Skin of body (tissue), 2 donors: ENCODE measurements around the gene PACS1. TPM values are rescaled to one million over a fixed set of nuclear protein-coding genes. Genes with fewer than 3 reads are reported as not detected.
A peak's percentile ranks its signal among the peaks of the same experiment; 100 is the strongest.
"Not testable (repeated sequence)": the region's sequence is repeated elsewhere in the genome, so short reads cannot be mapped to it uniquely, and the experiment has no call there.

Source experiments
- DNase-seq: peaks from one replicate; lab custom pipeline; 2025; lab: John Stamatoyannopoulos, UW
- total RNA-seq: library from RNA; depleted of rRNA; stranded (reverse); fragments of >200 nt; gene quantifications from one replicate; pipeline ENCODE4 v1.2.3, GENCODE V29; 2014

The PACS1 gene
- 31.0 TPM for total RNA-seq

DNA sequence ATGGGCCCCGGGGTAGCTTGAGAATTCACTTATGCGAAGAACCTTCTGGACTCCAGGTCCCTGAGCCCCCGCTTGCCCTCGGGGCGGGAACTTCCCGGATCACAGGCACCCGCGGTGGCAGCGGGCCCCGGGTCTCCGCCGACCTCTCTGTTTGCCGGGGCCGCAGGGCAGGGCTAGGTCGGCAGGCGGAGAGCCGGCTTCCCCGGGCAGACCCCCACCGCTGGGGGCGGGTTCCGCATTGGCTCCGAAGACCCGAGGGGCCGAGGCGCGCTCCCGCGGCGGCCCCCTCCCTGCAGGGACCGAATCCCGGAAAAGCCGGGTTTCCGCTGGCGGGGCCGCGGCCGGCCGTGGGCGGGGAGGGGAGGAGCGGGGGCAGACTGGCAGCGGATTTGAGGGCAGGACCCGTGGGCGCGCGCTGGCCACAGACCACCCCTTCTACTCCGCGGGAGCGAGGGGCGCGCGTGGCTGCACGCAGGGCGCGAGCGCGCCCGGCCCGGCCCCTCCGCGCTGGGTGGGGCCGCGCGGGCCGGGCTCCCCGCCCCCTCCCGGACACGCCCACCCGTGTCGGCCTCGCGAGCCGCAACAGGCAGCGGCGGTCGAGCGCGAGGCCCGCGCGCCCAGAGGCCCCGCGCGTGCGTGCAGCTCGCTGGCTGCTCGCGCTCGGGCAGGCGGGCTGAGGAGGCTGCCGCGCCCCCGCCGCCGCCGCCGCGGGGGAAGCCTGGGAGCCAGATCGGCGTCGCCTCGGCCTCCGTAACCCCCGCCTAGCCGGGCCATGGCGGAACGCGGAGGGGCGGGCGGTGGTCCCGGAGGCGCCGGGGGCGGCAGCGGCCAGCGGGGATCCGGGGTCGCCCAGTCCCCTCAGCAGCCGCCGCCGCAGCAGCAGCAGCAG, at the start of gene PACS1:
PACS1 (plus strand) TSS at position 558 of the 889 bp plus-strand sequence; CDS start at position 773, 215 bp downstream.
- peak; percentile 81 for DNase-seq

DNA sequence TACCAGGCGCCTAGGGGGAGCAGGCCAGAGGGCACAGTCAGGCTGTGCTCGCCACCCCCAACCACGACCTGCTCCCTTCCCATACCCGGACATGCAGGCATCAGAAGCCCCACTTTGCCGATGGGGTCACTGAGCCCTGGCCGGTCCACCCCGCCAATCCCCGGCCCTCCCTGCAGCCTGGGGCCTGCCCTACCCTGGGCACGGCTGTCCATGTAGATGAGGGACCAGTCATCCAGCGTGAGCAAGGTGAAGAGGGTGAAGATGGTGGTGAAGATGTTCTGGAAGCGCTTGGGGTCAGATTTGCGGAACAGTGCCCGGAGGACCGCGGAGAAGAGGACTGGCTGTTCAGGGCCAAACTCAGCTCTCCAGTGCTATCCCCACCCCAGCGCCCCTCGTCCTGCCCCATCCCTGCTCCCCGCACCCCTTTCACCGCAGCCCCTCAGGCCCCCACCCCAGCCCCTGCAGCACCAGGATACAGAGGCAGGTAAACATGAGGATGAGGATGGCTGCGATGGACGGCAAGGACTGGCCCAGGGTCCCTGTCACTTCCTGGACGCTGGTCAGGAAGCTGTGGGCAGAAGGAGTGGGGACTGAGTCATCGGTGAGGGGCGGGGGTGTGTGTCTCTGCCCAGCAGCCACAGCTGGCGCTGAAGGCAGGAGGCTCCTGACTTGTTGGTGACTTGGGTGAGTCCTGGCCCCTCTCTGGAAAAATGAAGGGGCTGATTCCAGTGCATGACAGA, 49.3 kb upstream of the PACS1 start:
- DNase-seq: no peak

DNA sequence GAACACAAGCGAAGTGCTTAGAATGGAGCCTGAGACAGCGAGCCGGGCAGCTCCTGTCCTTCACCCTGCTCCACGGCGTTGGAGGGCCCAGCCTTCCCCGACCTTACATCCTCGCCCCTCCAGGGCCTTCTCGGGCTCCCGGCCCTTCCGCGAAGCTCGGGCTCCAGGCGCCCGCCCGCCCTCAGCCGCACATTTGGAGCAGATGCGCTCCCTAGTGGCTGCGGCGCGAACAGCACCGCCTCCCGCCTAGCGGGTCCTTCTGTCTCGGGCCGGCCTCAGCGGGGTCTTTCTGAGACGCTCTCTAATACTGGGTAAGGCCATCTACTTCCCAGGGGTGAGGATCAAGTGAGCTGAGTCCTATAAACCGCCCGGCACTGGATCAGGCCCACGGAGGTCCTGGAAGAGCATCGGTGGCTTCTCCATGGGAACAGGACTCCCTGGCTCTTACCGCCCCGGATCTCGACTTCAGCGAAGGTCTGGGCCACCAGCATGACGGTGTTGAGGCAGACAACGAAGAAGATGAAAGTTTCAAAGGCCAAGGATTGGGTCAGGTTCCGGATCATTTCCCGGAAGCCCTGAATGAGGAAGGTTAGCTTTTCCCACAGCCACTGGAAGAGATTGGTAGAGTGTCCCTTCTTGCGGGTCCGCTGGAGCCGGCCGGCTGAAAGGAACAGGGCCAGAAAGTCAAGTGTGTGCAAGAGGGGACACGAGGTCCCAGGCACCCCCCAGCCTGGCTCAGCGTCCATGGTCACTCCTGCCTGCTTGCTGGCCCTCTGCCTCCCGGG, 47.5 kb upstream of the PACS1 start:
- no peak for DNase-seq

DNA sequence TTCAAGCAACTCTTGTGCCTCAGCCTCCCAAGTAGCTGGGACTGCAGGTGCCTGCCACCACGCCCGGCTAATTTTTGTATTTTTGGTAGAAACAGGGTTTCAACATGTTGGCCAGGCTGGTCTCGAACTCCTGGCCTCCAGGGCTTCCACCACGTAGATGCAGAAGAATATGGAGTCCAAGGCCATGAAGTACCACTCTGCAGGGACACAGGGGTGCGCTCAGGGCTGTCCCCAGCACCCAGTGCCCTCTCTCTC, 47.0 kb upstream of the PACS1 start:
- not testable (repeated sequence) for DNase-seq

DNA sequence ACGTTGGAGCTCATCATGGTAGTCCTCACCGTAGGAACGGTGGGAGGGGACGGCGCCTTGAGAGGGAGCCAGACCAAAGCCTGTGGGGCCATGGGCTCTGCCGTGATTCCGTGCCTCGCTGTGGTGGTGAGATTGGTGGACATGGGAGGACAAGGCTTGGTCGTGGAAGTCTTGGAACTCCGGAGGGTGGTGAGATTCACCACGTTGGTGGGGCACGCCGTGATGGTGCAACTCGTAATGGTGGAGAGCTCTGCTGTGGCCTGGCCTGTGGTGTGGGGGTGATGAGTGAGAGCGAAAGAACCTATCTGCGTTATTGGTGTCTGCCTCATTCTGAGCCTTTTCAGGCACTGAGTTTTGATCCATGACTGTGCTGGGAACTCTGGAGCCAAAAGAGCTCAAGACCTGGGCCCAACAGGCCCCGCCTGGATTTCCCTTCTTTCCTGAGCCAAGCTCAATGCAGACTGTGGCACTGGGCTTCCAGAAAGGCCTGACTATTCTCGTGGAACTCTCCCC, 44.0 kb upstream of the PACS1 start, which contains the start of gene CATSPER1:
CATSPER1 (minus strand) TSS at position 463 of the 513 bp plus-strand sequence; CDS start at position 363, 100 bp downstream.
- DNase-seq: no peak

DNA sequence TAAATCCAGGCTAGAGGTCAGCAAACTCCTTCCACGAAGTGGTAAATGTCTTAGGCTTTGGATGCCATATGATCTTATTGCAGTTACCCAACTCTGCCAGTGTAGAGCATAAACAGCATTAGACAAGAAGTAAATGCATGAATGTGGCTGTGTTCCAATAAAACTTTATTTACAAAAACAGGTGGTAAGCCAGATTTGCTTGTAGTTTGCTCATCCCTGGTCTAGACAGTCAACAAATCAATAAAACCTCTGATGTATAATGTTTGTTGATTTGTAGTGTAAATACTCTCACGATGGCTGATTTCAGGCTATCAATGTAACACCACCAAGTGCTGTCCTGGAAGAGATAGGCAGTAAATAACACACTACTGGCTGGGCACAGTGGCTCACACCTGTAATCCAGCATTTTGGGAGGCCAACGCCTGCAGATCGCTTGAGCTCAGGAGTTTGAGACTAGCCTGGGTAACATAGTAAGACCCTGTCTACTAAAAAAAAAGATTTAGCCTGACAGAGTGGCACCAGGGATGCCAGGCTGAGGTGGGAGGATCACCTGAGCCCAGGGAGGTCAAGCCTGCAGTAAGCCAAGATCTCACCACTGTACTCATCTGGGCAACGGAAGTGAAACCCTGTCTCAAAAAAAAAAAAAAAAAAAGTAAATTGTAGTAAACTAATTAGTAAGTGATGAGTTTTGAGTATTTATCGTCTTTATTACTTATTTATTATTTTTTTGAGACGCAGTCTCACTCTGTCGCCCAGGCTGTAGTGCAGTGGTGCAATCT, 36.9 kb upstream of the PACS1 start:
- DNase-seq: no peak

DNA sequence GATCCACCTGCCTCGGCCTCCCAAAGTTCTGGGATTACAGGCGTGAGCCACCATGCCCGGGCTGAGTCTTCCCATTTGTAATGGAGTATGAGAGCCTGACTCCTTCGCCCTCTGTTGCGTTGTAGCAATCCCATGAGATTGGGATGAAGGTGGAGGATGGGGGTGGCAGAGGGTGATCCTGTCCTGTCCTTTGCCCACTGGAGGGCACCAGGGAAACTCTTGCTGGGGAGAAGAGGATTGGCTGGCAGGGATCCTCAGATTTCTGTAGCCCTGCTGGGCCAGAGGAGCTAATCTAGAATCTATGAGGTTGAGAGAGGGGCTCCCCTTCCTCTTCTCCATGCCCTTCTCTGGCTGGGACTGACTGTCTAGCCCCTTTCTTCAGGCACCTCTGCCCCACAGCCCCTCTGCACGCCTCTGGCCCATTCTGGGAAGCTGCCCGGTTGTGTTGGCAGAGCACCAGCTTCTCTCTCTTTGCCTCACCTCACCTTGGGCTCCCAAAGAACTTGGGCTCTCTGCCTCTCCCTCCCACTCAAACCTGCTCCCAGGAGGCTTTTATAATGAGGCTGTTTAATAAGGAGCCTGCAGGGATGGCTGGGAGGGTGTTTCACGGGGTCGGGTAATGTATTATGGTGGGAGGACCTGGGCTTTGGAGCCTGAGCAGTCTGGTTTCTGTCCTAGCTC, 34.3 kb upstream of the PACS1 start:
- no peak for DNase-seq

DNA sequence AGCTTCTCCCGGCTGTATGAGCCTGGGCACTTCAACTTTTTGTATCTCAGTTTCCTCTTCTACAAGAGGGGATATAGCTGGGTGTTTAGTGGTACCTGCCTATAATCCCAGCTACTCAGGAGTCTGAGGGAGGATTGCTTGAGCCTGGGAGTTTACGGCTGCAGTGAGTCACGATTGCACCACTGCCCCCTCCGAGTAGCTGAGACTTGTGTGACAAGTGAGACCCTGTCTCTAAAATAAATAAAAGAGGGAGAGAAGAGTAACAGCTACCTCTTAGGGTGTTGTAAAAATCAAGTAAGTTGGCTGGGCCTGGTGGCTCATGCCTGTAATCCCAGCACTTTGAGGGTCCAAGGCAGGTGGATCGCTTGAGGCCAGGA, 33.8 kb upstream of the PACS1 start:
- DNase-seq: no peak

DNA sequence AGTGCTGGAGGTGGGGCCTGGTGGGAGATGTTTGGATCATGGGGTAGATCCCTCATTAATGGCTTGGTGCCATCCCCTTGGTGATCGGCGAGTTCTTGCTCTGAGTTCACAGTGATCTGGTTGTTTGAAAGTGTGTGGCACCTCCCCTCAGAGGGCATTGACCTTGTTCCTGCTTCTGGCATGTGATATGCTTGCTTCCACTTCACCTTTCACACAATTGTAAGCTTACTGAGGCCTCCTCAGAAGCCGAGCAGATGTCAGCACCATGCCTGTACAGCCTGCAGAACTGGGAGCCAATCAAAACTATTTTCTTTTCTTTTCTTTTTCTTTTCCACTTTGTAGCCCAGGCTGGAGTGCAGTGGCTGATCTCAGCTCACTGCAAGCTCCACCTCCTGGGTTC, 32.7 kb upstream of the PACS1 start:
- no peak for DNase-seq

DNA sequence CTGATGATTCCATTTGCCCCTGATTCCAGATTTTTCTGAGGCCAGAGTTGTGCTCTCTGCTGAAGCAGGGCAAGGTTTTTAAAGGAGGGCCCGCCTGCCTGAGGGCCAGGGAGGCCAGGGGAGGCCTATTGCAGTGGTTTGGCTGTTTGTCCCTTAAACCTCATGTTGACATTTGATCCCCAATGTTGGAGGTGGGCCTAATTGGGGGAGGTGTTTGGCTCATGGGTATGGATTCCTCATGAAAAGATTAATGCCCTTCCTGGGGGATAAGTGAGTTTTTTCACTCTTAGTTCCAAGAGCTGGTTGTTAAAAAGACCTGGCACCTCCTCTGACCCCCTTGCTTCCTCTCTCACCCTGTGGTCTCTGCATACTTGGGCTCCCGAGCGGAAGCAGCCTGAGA, 30.3 kb upstream of the PACS1 start:
- no peak for DNase-seq

DNA sequence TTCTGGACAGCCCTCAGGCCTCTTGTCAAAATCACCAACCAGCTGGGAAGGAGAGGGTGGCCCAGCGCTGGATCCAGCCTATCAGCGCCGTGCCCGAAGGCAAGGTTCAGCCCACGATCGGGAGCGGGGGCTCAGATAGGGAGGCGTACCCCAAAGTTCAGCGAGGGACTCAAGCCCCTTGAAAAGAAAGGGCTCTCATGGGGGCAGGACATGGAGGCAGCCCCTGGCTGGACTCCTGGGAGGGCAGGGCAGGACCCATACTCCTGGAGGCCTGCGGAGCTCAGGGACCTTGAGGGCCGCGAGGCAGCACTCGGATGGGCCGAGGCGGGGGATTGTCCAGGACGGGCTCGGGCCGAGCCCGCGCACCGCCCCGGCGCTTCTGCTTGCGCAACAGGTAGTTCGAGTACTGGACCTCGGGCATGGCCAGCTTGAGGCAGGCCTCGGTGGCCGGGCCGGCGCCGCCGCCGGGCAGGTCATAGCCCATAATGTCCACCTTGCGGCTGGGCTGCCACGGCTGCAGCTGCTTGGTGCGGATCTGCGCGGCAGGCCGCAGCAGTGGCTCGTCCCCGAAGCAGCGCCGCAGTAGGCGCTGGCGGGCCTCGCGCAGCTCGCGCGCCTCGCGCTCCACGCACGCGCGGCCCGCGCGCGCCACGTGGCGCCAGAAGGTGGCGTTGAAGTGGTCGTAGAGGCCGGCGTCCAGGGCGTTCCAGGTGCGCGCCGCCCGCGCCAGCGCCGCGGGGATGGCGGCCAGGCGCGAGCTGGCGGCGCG, 27.7 kb upstream of the PACS1 start:
- DNase-seq: no peak

DNA sequence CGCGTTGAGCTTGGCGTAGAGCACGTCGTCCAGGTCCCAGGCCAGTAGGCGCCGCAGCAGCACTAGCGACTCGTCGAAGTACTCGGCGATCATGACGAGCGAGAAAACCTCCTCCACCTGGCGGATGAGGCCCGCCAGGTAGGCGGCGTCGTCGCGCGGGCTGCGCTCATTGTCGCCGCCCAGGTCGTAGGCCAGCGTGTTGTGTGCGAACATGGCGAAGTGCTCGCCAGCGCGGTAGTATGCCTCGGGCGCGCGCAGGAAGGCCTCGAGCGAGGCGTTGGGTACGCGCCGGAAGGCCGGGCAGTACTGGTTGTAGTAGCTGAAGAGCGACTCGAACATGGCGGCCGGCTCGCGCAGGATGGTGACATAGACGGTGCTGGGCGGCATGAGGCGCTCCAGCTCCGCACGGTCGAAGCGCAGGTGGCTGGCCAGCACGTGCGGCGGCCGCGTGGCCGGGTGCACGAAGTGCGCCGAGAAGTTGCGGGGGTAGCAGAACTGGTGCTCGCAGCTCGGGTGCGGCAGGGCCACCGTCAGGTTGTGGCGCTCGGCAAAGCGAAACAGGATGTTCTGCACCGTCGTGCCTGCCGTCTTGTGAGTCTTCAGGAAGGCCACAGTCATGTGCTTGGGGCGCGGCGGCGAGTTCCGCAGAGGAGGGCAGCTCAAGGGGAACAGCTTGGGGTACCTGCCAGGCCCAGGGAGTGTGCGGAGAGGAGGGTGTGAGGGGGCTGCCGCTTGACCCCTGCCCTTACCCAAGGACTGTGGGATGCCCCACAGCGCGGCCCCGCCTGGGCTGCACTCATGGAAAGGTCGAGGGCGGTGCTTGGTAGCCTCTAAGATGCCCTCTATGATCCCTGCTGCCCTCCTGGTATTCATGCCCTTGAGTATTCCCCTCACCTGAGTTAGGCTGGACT, 26.8 kb upstream of the PACS1 start:
- DNase-seq: no peak

DNA sequence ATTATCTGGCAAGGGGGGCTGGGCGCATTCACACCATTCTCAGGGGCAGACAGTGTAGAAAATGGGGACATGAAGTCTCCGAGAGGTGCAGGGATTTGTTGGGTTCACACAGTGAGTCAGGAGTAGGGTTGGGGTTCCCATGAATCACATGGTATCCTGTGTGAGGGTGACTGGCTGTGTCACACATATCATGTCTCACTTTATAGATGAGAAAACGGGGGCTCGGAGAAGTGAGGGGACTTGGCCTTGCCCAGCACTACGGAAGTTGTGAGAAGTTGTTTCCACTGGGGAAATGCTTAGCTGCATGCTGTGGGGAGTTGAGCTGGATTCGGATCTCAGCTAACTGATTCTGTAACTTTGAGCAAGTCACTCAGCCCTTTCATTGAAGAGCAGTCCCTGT, 25.3 kb upstream of the PACS1 start:
- no peak for DNase-seq

DNA sequence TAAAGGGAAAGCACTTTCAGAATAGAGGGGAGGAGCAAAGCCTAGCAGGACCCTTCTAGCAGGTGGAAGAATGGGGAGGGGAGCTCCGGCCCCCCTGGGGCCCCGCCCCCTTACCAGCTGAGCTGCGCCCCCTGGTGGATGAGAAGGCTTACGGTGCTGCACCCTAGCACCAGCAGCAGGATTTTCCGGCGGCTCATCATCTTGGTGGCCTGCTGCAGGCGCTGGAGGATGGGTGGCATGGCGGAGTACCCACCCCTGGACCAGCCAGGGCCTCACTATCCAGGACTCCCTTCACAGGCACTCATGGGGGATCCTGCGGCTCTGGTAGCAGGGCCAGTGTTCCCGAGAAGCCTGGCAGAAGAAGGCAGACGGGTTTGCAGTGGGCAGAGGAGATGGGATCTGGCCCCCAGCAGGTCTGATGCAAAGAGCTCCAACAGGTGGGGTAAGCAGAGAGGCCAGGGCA, 24.9 kb upstream of the PACS1 start:
- DNase-seq: peak; percentile 40

DNA sequence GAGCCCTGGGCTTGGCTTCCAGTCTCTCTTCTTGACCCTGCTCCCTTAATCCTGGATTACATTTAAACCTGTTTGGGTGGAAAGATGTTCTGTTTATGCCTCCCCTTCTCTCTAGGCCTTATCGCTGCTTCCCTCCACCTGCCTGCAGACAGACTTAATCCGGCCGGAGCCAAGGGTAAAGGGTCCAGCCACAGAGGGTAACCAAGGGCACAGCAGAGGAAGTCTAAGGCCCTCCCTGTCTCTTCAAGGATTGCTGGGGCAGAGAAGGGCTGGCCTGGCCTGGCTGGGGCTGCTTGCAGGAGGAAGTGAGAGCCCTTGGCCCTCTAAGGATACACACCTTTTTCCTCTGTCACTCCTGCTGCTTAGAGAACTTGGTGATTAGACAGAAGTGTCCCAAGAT, 23.2 kb upstream of the PACS1 start:
- DNase-seq: no peak

DNA sequence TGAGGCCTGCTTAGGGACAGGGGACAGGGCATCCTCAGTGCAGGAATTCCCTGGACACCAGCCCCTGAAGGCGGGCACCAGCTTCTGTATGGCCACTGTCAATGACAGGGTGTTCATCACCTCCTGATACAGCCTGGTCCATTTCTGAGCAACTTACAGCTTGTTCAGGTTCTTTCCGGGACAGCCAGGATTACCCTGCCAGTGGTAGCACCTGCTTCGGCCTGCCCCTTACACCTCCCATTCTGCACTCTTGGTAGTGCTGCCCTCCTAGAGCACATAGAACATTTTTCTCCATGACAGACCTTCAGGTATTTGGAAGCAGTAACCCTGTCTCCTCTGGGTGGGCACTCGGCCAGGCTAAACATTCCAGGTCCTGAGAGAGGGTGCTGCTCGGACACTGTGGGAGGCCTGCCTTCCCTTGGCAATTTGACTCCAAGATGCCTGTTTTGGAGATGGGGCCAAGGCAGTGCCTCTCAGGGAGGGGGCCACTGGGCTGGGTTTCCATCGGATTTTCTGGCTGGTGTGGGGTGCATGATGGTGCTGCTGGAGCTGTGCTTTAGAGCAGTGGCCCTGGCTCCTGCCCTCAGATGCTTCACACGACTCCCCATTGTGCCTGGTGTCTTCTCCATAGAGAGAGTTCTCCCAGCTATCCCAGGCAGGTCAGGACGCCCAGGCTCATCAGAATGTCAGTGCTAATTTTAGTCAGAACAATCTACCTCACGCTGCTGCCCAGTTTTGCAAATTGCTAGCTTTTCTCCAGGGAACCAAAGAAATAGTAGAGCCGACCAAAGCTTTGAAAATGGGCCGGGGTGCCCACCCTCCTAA, 22.3 kb upstream of the PACS1 start:
- no peak for DNase-seq

DNA sequence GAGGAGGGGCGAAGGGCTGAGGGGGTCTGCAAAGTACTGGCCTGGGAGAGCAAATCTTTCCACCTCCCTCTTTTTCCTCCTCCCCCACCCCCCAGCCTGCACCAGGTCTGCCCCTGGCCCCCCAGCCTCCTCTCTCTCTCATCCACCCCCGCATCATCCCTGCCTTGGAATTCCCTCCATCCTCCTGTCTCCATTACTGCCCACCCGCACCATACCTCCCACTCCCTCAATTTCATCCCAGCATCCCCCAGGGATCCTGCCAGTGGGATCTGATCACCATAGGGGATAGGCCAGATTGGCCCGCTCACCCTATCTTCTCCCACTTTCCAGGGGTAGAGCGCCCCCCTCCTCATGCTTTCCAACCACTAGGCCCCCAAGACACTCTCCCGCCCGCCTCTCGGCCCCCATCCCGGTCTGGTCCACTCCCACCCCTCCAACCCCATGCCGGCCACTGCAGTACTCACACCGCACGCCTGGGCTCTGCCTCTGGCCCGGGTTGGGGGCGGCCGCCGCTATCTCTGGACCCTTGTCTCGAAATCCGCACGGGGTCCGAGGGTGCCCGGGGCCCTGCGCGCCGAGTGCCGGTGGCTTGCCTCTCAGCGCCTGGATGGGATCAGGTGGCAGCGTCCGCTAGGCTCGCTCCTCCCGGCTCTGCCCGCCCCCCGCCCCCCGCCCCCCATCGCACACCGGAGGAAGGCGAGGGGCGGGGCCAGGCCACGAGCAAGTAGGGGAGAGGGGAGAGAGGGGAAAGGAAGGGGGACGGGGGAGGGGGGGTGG, 21.3 kb upstream of the PACS1 start, which contains the start of gene GAL3ST3:
GAL3ST3 (minus strand) TSS at position 615 of the 777 bp plus-strand sequence. CDS start 3,746 bp downstream, outside the sequence.
- no peak for DNase-seq
